ENCODE data around the gene PCDH9.

PCDH9 gene

DNA sequence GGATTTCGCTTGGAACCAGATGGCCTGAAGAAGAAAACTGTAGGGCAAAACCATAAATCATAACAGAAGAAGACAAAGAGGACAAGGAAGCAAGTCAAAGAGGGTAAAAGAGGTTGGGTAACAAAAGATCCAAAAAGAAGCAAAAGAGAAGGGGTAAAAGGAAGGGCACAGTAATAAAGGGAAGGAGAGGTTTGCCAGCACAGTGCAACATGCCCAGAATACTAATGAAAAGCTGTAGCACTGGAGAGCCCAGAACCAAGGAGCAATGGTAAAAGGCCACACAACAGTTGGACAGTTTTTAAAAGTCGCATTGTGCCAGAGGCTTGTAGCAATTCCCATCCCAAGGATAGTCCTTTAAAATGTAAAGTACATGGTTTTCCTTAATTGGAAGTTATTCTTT, 506.6 kb downstream of the PCDH9 start:
- TF ChIP-seq REST (IDR thresholded peaks at IDR 0.05; ENCODE audit: insufficient read depth in 1 of 2, low read depth in 2 of 2, low read length in 2 of 2) = no peak
- TF ChIP-seq FOXP2 (optimal IDR thresholded peaks at IDR 0.05; ENCODE audit: borderline replicate concordance, extremely low read depth, extremely low read length, insufficient read depth) = no peak
- no peak for TF ChIP-seq SIN3A (IDR thresholded peaks at IDR 0.05; ENCODE audit: borderline replicate concordance, insufficient read depth, low read length)
- TF ChIP-seq TAF1 (IDR thresholded peaks at IDR 0.05; ENCODE audit: borderline replicate concordance, insufficient read depth, low read length) = no peak
- TF ChIP-seq POLR2AphosphoS5 (IDR thresholded peaks at IDR 0.05; ENCODE audit: low read depth, low read length) = no peak

GRCh38 chr13:66716538-66716937, 513.6 kb downstream of the PCDH9 start:
- TF ChIP-seq FOXP2 (optimal IDR thresholded peaks at IDR 0.05; ENCODE audit: borderline replicate concordance, extremely low read depth, extremely low read length, insufficient read depth) (no peak), TAF1 (IDR thresholded peaks at IDR 0.05; ENCODE audit: borderline replicate concordance, insufficient read depth, low read length) (no peak), POLR2AphosphoS5 (IDR thresholded peaks at IDR 0.05; ENCODE audit: low read depth, low read length) (no peak), SIN3A (IDR thresholded peaks at IDR 0.05; ENCODE audit: borderline replicate concordance, insufficient read depth, low read length) (no peak), REST (IDR thresholded peaks at IDR 0.05; ENCODE audit: insufficient read depth in 1 of 2, low read depth in 2 of 2, low read length in 2 of 2) (no peak)

DNA sequence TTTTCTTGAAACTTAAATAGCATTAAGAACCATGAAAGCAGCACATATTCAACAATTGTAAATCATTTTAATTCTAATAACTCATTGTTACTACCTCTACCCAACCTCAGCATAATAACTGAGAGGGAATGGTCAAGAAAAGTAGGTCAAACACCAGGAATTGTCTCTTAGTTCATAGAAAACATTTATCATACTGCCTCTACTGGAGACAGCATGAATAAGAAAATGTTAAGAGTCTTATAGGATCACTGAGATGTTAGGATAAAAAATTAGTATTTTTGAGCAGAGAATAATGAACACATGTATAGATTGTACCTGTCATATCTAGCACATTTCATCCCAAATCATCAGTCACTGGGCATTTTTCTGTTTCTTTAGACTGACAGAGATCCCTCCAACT, 515.3 kb downstream of the PCDH9 start:
- TF ChIP-seq REST (IDR thresholded peaks at IDR 0.05; ENCODE audit: insufficient read depth in 1 of 2, low read depth in 2 of 2, low read length in 2 of 2) (no peak), TAF1 (IDR thresholded peaks at IDR 0.05; ENCODE audit: borderline replicate concordance, insufficient read depth, low read length) (no peak), POLR2AphosphoS5 (IDR thresholded peaks at IDR 0.05; ENCODE audit: low read depth, low read length) (no peak), FOXP2 (optimal IDR thresholded peaks at IDR 0.05; ENCODE audit: borderline replicate concordance, extremely low read depth, extremely low read length, insufficient read depth) (no peak), SIN3A (IDR thresholded peaks at IDR 0.05; ENCODE audit: borderline replicate concordance, insufficient read depth, low read length) (no peak)

DNA sequence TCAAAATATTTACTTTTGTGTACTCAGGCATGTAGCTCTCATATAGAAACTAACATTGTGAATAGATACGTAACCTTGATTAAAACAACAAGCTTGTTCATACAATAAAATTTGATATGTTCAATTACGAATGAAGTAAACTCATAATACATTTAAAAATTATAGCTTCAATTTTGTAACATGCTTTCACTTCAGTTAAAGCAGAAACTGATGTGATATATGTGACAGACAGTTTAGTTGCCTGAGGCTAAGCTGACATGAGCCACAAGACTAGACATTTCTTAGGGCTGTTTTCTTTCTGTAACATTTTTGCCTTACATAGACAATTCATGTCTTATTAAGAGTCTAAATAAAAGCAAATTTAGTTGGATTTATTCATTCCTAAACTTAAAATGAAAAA, 526.0 kb downstream of the PCDH9 start:
- TF ChIP-seq FOXP2 (optimal IDR thresholded peaks at IDR 0.05; ENCODE audit: borderline replicate concordance, extremely low read depth, extremely low read length, insufficient read depth) (no peak), REST (IDR thresholded peaks at IDR 0.05; ENCODE audit: insufficient read depth in 1 of 2, low read depth in 2 of 2, low read length in 2 of 2) (no peak), SIN3A (IDR thresholded peaks at IDR 0.05; ENCODE audit: borderline replicate concordance, insufficient read depth, low read length) (no peak), POLR2AphosphoS5 (IDR thresholded peaks at IDR 0.05; ENCODE audit: low read depth, low read length) (no peak), TAF1 (IDR thresholded peaks at IDR 0.05; ENCODE audit: borderline replicate concordance, insufficient read depth, low read length) (no peak)

DNA sequence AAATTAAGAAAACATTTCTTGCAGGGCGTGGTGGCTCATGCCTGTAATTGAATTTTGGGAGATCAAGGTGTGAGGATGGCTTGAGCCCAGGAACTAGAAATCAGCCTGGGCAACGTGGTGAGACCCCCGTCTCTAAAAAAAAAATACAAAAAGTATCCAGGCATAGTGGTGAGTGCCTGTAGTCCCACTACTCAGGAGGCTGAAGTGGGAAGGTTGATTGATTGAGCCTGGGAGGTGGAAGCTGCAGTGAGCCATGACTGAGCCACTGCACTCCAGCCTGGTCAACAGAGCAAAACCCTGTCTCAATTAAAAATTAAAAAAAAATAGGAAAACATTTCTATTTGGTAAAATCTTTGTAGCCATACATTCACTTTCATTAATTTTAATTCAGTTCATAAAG, 526.5 kb downstream of the PCDH9 start:
- TF ChIP-seq TAF1 (IDR thresholded peaks at IDR 0.05; ENCODE audit: borderline replicate concordance, insufficient read depth, low read length) = no peak
- no peak for TF ChIP-seq POLR2AphosphoS5 (IDR thresholded peaks at IDR 0.05; ENCODE audit: low read depth, low read length)
- TF ChIP-seq FOXP2 (optimal IDR thresholded peaks at IDR 0.05; ENCODE audit: borderline replicate concordance, extremely low read depth, extremely low read length, insufficient read depth) = no peak
- no peak for TF ChIP-seq REST (IDR thresholded peaks at IDR 0.05; ENCODE audit: insufficient read depth in 1 of 2, low read depth in 2 of 2, low read length in 2 of 2)
- no peak for TF ChIP-seq SIN3A (IDR thresholded peaks at IDR 0.05; ENCODE audit: borderline replicate concordance, insufficient read depth, low read length)
